Measurements from ENCODE around the gene GID8. TPM values are rescaled to one million over a fixed set of nuclear protein-coding genes. Genes with fewer than 3 reads are reported as not detected.

Gene GID8
- total and polyA plus RNA-seq, 2 of the 13 experiments (the other 11 are each of a cell fraction or from before 2014, with no cell fraction given) = 39.6 to 59.8 TPM

- TF ChIP-seq ZFP90 (CRISPR knock-in tag; IDR thresholded peaks at IDR 0.05; ENCODE audit: borderline replicate concordance) = no peak
- no peak for TF ChIP-seq MZF1 (CRISPR knock-in tag; IDR thresholded peaks at IDR 0.05; ENCODE audit: borderline replicate concordance)
- TF ChIP-seq NKX3-1 (CRISPR knock-in tag; IDR thresholded peaks at IDR 0.05) = no peak
- TF ChIP-seq RFX5 (IDR thresholded peaks at IDR 0.05; ENCODE audit: low read depth, low read length) = no peak
- no peak; the same call in 1 of the 2 replicates for TF ChIP-seq ZNF790 (CRISPR knock-in tag; IDR thresholded peaks at IDR 0.05; ENCODE audit: borderline replicate concordance)
- TF ChIP-seq BRF2 (CRISPR knock-in tag; IDR thresholded peaks at IDR 0.05) = no peak
- no peak for TF ChIP-seq ZNF788 (CRISPR knock-in tag; IDR thresholded peaks at IDR 0.05; ENCODE audit: borderline replicate concordance)
- TF ChIP-seq KMT2A (CRISPR knock-in tag; IDR thresholded peaks at IDR 0.05) = 0 out of 2 replicates have a peak, but pooled peaks have one; percentile 14
- no peak; the same call in 1 of the 2 replicates for TF ChIP-seq ZNF350 (CRISPR knock-in tag; IDR thresholded peaks at IDR 0.05; ENCODE audit: borderline replicate concordance, low read depth)
- peak; percentile 38; the same call in 1 of the 2 replicates for TF ChIP-seq NAIF1 (CRISPR knock-in tag; IDR thresholded peaks at IDR 0.05; ENCODE audit: borderline replicate concordance)
- no peak for TF ChIP-seq ZNF589 (CRISPR knock-in tag; conservative IDR thresholded peaks at IDR 0.05)
- TF ChIP-seq XBP1 (CRISPR knock-in tag; IDR thresholded peaks at IDR 0.05) = no peak
- TF ChIP-seq HDAC2 (CRISPR knock-in tag; IDR thresholded peaks at IDR 0.05) = no peak
- 0 out of 2 replicates have a peak, but pooled peaks have one; percentile 15 for TF ChIP-seq MAZ (IDR thresholded peaks at IDR 0.05; ENCODE audit: borderline replicate concordance, low read depth, low read length)
- no peak for TF ChIP-seq MAZ (CRISPR knock-in tag; IDR thresholded peaks at IDR 0.05; ENCODE audit: low read depth)
- TF ChIP-seq HOXA7 (CRISPR knock-in tag; IDR thresholded peaks at IDR 0.05) = no peak
- TF ChIP-seq SYNCRIP (IDR thresholded peaks at IDR 0.05; ENCODE audit: insufficient read depth, low read depth, low read length) = no peak
- TF ChIP-seq SMAD1 (CRISPR knock-in tag; IDR thresholded peaks at IDR 0.05; ENCODE audit: borderline replicate concordance, low read depth) = no peak
- TF ChIP-seq CERS6 (CRISPR knock-in tag; IDR thresholded peaks at IDR 0.05) = no peak
- TF ChIP-seq FOXC1 (CRISPR knock-in tag; IDR thresholded peaks at IDR 0.05; ENCODE audit: borderline replicate concordance) = no peak
- TF ChIP-seq RNF2 (conservative IDR thresholded peaks at IDR 0.05; ENCODE audit: low read depth) = no peak
- TF ChIP-seq TIGD3 (CRISPR knock-in tag; IDR thresholded peaks at IDR 0.05; ENCODE audit: borderline replicate concordance) = peak; percentile 54; the same call in 1 of the 2 replicates
- no peak for TF ChIP-seq FOXK1 (CRISPR knock-in tag; IDR thresholded peaks at IDR 0.05; ENCODE audit: borderline replicate concordance, low read depth)
- no peak for TF ChIP-seq ATRX (CRISPR knock-in tag; IDR thresholded peaks at IDR 0.05; ENCODE audit: borderline replicate concordance)
- no peak for TF ChIP-seq NR2F1 (CRISPR knock-in tag; IDR thresholded peaks at IDR 0.05)
- no peak for TF ChIP-seq IKZF5 (CRISPR knock-in tag; IDR thresholded peaks at IDR 0.05)
Measured at GRCh38 chr20:62969179-62969760, 31.3 kb downstream of the GID8 start (continued).
